ENCODE data around the gene MAST4. TPM values are rescaled to one million over a fixed set of nuclear protein-coding genes. Genes with fewer than 3 reads are reported as not detected.

MAST4 gene
- total and polyA plus RNA-seq, 2 of the 4 experiments (the other 2 are of a cell fraction) = 4.8 to 6.8 TPM

- TF ChIP-seq NFE2L2 (IDR thresholded peaks at IDR 0.05; ENCODE audit: low read depth, low read length) = no peak
- TF ChIP-seq MXI1 (IDR thresholded peaks at IDR 0.05; ENCODE audit: borderline replicate concordance, low read depth, low read length) = no peak
- TF ChIP-seq CEBPB (IDR thresholded peaks at IDR 0.05; ENCODE audit: low read depth, low read length) = no peak
- TF ChIP-seq POLR2A (IDR thresholded peaks at IDR 0.05; ENCODE audit: low read depth, low read length) = no peak
- TF ChIP-seq MAFK (IDR thresholded peaks at IDR 0.05; ENCODE audit: low read depth, low read length) = no peak
- no peak for TF ChIP-seq RCOR1 (IDR thresholded peaks at IDR 0.05; ENCODE audit: insufficient replicate concordance, low read length)
- TF ChIP-seq SMC3 (IDR thresholded peaks at IDR 0.05; ENCODE audit: low read depth, low read length) = no peak
- TF ChIP-seq BHLHE40 (IDR thresholded peaks at IDR 0.05; ENCODE audit: low read depth, low read length) = no peak
- TF ChIP-seq RAD21 (IDR thresholded peaks at IDR 0.05; ENCODE audit: low read length) = no peak
- H3K4me2 ChIP-seq (ENCODE audit: low read depth, low read length) = no peak overlapping the region
- no peak overlapping the region for H3K27ac ChIP-seq (ENCODE audit: insufficient read depth, low read length)
- H3K4me3 ChIP-seq (ENCODE audit: insufficient read depth, low read depth, low read length) = no peak overlapping the region
- H3K79me1 ChIP-seq (ENCODE audit: low read depth in 1 of 2, low read length in 2 of 2) = no peaks in the 10 kb centered on the region
- DNase-seq (no peak), ATAC-seq (ENCODE audit: low read depth) (no peak)
- no peak overlapping the region for H2BK5ac ChIP-seq (ENCODE audit: low read depth, low read length, poor library complexity, severe bottlenecking)
- no TSS peak for BruUV-seq (replicated peaks)
- H2BK120ac ChIP-seq (ENCODE audit: low read depth, low read length) = no peak overlapping the region
- no peak overlapping the region for H4K5ac ChIP-seq (ENCODE audit: low read depth, low read length)
- H3K18ac ChIP-seq (ENCODE audit: low read depth, low read length) = no peak overlapping the region
- H3K4me1 ChIP-seq (ENCODE audit: control insufficient read depth, insufficient read depth, low read length) = no peaks in the 10 kb centered on the region
- no peak overlapping the region for H4K91ac ChIP-seq (ENCODE audit: insufficient read depth, low read depth, low read length)
- H3K27me3 ChIP-seq (ENCODE audit: control insufficient read depth, insufficient read depth, low read length) = no peaks in the 10 kb centered on the region
- dilution Hi-C loops (cut with HindIII; ENCODE audit: low sequenced_read_pairs, unreplicated experiment) = no loop called here
- no peaks in the 10 kb centered on the region for H4K20me1 ChIP-seq (ENCODE audit: insufficient read depth, low read length)
- H3K9me3 ChIP-seq (ENCODE audit: control insufficient read depth, insufficient read depth, low read length) = no peaks in the 10 kb centered on the region
- no peak overlapping the region for H4K8ac ChIP-seq (ENCODE audit: low read depth in 2 of 2, low read length in 2 of 2)
- no peak overlapping the region for H3K56ac ChIP-seq (ENCODE audit: extremely low read depth, insufficient read depth, low read length)
- CTCF ChIA-PET = no interaction called here
- H3K4ac ChIP-seq (ENCODE audit: low read depth, low read length) = no peak overlapping the region
- H2BK20ac ChIP-seq (ENCODE audit: low read depth, low read length) = no peak overlapping the region
- POLR2A ChIA-PET (ENCODE audit: unreplicated experiment) = no interaction called here
- no CpG with 5 or more reads among the region's 1 CpG for WGBS, 2 experiments (ENCODE audit: extremely low coverage in 2 of 2, insufficient read length in 1 of 2)
- no peak overlapping the region for H2AK9ac ChIP-seq (replicated peaks; ENCODE audit: low read depth, low read length, poor library complexity)
- no peak overlapping the region for H2AFZ ChIP-seq (replicated peaks; ENCODE audit: low read length, poor library complexity)
- no peak overlapping the region for H2AK5ac ChIP-seq (ENCODE audit: low read depth, low read length)
- H3K14ac ChIP-seq (replicated peaks; ENCODE audit: low read depth, low read length) = no peak overlapping the region
- H3K23ac ChIP-seq (ENCODE audit: low read depth, low read length) = no peak overlapping the region
- H3K36me3 ChIP-seq (ENCODE audit: control insufficient read depth, insufficient read depth, low read length) = no peaks in the 10 kb centered on the region
- H3K9me1 ChIP-seq (ENCODE audit: insufficient read depth, low read length) = no peaks in the 10 kb centered on the region
- no peak overlapping the region for H3K9ac ChIP-seq (ENCODE audit: low read depth, low read length)
- H2BK15ac ChIP-seq (ENCODE audit: low read depth, low read length) = no peak overlapping the region
- in situ Hi-C loops (cut with MboI; ENCODE audit: low sequenced_read_pairs) = no loop called here
- intact Hi-C loops (cut with micrococcal nuclease) = no loop called here
Observed at GRCh38 chr5:66551945-66552344, 44.2 kb upstream of the MAST4 start.

Data from IMR-90 (cell line).